ENCODE data around the gene USP17L22.
"Not testable (repeated sequence)": the region's sequence is repeated elsewhere in the genome, so short reads cannot be mapped to it uniquely, and the experiment has no call there.

USP17L22 gene, protein sequence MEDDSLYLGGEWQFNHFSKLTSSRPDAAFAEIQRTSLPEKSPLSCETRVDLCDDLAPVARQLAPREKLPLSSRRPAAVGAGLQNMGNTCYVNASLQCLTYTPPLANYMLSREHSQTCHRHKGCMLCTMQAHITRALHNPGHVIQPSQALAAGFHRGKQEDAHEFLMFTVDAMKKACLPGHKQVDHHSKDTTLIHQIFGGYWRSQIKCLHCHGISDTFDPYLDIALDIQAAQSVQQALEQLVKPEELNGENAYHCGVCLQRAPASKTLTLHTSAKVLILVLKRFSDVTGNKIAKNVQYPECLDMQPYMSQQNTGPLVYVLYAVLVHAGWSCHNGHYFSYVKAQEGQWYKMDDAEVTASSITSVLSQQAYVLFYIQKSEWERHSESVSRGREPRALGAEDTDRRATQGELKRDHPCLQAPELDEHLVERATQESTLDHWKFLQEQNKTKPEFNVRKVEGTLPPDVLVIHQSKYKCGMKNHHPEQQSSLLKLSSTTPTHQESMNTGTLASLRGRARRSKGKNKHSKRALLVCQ

DNA sequence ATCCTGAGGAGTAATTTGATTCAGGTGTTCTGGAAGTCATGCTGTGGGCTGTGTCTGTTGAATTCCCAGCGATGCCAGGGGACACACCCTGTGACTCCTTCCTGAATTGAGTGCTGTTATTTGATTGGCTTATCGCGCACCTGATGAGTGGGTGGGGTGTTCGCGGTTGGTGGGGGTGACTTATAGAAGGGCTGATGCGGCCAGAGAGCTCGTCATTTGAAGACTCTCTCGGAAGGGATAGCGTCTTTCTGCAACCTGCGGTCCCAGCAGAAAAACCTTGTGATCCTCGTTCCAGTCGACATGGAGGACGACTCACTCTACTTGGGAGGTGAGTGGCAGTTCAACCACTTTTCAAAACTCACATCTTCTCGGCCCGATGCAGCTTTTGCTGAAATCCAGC lies at the start of gene USP17L22:
TSS of gene USP17L22 (plus strand) at position 301 of the 400 bp plus-strand sequence. CDS start at position 301, 0 bp downstream.
- not testable (repeated sequence) for DNase-seq

DNA sequence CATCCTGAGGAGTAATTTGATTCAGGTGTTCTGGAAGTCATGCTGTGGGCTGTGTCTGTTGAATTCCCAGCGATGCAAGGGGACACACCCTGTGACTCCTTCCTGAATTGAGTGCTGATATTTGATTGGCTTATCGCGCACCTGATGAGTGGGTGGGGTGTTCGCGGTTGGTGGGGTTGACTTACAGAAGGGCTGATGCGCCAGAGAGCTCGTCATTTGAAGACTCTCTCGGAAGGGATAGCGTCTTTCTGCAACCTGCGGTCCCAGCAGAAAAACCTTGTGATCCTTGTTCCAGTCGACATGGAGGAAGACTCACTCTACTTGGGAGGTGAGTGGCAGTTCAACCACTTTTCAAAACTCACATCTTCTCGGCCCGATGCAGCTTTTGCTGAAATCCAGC lies 47.6 kb upstream of the USP17L22 start, which contains the start of gene USP17L12:
TSS of gene USP17L12 (plus strand) at position 301 of the 400 bp plus-strand sequence. CDS start at position 301, 0 bp downstream.
- DNase-seq, result not testable (repeated sequence)

DNA sequence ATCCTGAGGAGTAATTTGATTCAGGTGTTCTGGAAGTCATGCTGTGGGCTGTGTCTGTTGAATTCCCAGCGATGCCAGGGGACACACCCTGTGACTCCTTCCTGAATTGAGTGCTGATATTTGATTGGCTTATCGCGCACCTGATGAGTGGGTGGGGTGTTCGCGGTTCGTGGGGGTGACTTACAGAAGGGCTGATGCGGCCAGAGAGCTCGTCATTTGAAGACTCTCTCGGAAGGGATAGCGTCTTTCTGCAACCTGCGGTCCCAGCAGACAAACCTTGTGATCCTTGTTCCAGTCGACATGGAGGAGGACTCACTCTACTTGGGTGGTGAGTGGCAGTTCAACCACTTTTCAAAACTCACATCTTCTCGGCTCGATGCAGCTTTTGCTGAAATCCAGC lies 42.8 kb upstream of the USP17L22 start, which contains the start of gene USP17L13:
TSS of gene USP17L13 (plus strand) at position 301 of the 400 bp plus-strand sequence. CDS start at position 301, 0 bp downstream.
- not testable (repeated sequence) for DNase-seq

DNA sequence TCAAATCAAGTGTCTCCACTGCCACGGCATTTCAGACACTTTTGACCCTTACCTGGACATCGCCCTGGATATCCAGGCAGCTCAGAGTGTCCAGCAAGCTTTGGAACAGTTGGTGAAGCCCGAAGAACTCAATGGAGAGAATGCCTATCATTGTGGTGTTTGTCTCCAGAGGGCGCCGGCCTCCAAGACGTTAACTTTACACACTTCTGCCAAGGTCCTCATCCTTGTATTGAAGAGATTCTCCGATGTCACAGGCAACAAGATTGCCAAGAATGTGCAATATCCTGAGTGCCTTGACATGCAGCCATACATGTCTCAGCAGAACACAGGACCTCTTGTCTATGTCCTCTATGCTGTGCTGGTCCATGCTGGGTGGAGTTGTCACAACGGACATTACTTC lies 37.2 kb upstream of the USP17L22 start:
- DNase-seq, result not testable (repeated sequence)

DNA sequence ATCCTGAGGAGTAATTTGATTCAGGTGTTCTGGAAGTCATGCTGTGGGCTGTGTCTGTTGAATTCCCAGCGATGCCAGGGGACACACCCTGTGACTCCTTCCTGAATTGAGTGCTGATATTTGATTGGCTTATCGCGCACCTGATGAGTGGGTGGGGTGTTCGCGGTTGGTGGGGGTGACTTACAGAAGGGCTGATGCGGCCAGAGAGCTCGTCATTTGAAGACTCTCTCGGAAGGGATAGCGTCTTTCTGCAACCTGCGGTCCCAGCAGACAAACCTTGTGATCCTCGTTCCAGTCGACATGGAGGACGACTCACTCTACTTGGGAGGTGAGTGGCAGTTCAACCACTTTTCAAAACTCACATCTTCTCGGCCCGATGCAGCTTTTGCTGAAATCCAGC lies 33.3 kb upstream of the USP17L22 start, which contains the start of gene USP17L15:
TSS of gene USP17L15 (plus strand) at position 301 of the 400 bp plus-strand sequence. CDS start at position 301, 0 bp downstream.
- DNase-seq, result not testable (repeated sequence)

DNA sequence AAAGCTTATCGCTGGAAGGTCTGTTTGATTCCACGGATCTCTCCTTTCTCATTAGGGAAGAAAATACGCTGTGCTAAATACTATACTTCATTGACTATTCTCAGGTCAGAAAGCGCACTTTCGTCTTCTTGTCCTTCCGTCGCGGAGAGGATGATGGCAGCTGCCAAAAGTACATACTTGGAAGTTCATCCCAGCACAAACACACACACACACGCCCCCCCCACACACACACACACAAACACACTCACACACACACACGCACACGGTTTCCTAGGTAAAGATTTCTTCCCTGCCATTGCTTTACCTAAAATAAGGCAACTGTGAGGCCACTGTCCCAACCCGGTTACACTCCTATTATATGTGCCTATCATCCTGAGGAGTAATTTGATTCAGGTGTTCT lies 29.0 kb upstream of the USP17L22 start:
- not testable (repeated sequence) for DNase-seq

DNA sequence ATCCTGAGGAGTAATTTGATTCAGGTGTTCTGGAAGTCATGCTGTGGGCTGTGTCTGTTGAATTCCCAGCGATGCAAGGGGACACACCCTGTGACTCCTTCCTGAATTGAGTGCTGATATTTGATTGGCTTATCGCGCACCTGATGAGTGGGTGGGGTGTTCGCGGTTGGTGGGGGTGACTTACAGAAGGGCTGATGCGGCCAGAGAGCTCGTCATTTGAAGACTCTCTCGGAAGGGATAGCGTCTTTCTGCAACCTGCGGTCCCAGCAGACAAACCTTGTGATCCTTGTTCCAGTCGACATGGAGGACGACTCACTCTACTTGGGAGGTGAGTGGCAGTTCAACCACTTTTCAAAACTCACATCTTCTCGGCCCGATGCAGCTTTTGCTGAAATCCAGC lies 23.8 kb upstream of the USP17L22 start, which contains the start of gene USP17L17:
TSS of gene USP17L17 (plus strand) at position 301 of the 400 bp plus-strand sequence. CDS start at position 301, 0 bp downstream.
- not testable (repeated sequence) for DNase-seq

DNA sequence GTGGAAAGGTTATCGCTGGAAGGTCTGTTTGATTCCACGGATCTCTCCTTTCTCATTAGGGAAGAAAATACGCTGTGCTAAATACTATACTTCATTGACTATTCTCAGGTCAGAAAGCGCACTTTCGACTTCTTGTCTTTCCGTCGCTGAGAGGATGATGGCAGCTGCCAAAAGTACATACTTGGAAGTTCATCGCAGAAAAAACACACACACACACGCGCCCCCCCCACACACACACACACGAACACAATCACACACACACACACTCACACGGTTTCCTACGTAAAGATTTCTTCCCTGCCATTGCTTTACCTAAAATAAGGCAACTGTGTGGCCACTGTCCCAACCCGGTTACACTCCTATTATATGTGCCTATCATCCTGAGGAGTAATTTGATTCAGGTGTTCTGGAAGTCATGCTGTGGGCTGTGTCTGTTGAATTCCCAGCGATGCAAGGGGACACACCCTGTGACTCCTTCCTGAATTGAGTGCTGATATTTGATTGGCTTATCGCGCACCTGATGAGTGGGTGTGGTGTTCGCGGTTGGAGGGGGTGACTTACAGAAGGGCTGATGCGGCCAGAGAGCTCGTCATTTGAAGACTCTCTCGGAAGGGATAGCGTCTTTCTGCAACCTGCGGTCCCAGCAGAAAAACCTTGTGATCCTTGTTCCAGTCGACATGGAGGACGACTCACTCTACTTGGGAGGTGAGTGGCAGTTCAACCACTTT lies 19.3 kb upstream of the USP17L22 start, which contains the start of gene USP17L18:
TSS of gene USP17L18 (plus strand) at position 678 of the 728 bp plus-strand sequence. CDS start at position 678, 0 bp downstream.
- DNase-seq, result not testable (repeated sequence)

DNA sequence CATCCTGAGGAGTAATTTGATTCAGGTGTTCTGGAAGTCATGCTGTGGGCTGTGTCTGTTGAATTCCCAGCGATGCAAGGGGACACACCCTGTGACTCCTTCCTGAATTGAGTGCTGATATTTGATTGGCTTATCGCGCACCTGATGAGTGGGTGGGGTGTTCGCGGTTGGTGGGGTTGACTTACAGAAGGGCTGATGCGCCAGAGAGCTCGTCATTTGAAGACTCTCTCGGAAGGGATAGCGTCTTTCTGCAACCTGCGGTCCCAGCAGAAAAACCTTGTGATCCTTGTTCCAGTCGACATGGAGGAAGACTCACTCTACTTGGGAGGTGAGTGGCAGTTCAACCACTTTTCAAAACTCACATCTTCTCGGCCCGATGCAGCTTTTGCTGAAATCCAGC lies 14.3 kb upstream of the USP17L22 start, which contains the start of gene USP17L19:
TSS of gene USP17L19 (plus strand) at position 301 of the 400 bp plus-strand sequence. CDS start at position 301, 0 bp downstream.
- not testable (repeated sequence) for DNase-seq

DNA sequence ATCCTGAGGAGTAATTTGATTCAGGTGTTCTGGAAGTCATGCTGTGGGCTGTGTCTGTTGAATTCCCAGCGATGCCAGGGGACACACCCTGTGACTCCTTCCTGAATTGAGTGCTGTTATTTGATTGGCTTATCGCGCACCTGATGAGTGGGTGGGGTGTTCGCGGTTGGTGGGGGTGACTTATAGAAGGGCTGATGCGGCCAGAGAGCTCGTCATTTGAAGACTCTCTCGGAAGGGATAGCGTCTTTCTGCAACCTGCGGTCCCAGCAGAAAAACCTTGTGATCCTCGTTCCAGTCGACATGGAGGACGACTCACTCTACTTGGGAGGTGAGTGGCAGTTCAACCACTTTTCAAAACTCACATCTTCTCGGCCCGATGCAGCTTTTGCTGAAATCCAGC lies 9.6 kb upstream of the USP17L22 start, which contains the start of gene USP17L20:
TSS of gene USP17L20 (plus strand) at position 301 of the 400 bp plus-strand sequence. CDS start at position 301, 0 bp downstream.
- not testable (repeated sequence) for DNase-seq

DNA sequence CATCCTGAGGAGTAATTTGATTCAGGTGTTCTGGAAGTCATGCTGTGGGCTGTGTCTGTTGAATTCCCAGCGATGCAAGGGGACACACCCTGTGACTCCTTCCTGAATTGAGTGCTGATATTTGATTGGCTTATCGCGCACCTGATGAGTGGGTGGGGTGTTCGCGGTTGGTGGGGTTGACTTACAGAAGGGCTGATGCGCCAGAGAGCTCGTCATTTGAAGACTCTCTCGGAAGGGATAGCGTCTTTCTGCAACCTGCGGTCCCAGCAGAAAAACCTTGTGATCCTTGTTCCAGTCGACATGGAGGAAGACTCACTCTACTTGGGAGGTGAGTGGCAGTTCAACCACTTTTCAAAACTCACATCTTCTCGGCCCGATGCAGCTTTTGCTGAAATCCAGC lies 4.8 kb upstream of the USP17L22 start, which contains the start of gene USP17L21:
TSS of gene USP17L21 (plus strand) at position 301 of the 400 bp plus-strand sequence. CDS start at position 301, 0 bp downstream.
- not testable (repeated sequence) for DNase-seq

DNA sequence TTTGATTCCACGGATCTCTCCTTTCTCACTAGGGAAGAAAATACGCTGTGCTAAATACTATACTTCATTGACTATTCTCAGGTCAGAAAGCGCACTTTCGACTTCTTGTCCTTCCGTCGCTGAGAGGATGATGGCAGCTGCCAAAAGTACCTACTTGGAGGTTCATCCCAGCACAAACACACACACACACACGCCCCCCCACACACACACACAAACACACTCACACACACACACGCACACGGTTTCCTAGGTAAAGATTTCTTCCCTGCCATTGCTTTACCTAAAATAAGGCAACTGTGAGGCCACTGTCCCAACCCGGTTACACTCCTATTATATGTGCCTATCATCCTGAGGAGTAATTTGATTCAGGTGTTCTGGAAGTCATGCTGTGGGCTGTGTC lies 4.3 kb downstream of the USP17L22 start:
- peak; percentile 9 to 11 for DNase-seq

Measured in stimulated activated CD4-positive, alpha-beta T cell treated with anti-CD3 and anti-CD28 coated beads, Interleukin-4, amount 100 ng/mL, for 4 hours (primary cell).